Measurements from ENCODE around the gene OR5B2.
A peak's percentile ranks its signal among the peaks of the same experiment; 100 is the strongest.

The OR5B2 gene

GRCh38 chr11:58451585-58451984, 23.7 kb upstream of the OR5B2 start:
- Histone ChIP-seq H2AFZ (ENCODE audit: low read depth, low read length) (no peak overlapping the region), H3K27ac (ENCODE audit: low read length) (no peak overlapping the region), H4K20me1 (ENCODE audit: insufficient read depth, low read length) (no peaks in the 10 kb centered on the region), H3K9ac (ENCODE audit: low read depth, low read length) (no peak overlapping the region), H3K27me3 (ENCODE audit: insufficient read depth, low read length, poor library complexity) (no peaks in the 10 kb centered on the region), H3K4me1 (ENCODE audit: insufficient read depth, low read length) (no peaks in the 10 kb centered on the region), H3K4me2 (ENCODE audit: insufficient read depth, low read length) (no peak overlapping the region), H3K36me3 (ENCODE audit: insufficient read depth, low read length) (no peaks in the 10 kb centered on the region), H3K9me3 (ENCODE audit: insufficient read depth, low read length, severe bottlenecking) (no peaks in the 10 kb centered on the region), H3K79me2 (ENCODE audit: insufficient read depth, low read length) (no peaks in the 10 kb centered on the region), H3K4me3 (ENCODE audit: low read depth in 1 of 2, low read length in 2 of 2) (no peak overlapping the region)
- TF ChIP-seq EZH2 (IDR thresholded peaks at IDR 0.05; ENCODE audit: borderline replicate concordance, low read depth, low read length, severe bottlenecking) (no peak), CTCF (IDR thresholded peaks at IDR 0.05; ENCODE audit: borderline replicate concordance, extremely low read depth, low read length, poor library complexity, severe bottlenecking) (no peak)
- ATAC-seq (ENCODE audit: insufficient read depth, low read depth) = peak; percentile 75
- peak; percentile 18 for DNase-seq

- Histone ChIP-seq H3K36me3 (ENCODE audit: insufficient read depth, low read length) (no peaks in the 10 kb centered on the region), H3K9me3 (ENCODE audit: insufficient read depth, low read length, severe bottlenecking) (no peaks in the 10 kb centered on the region), H3K4me2 (ENCODE audit: insufficient read depth, low read length) (no peak overlapping the region), H3K4me3 (ENCODE audit: low read depth in 1 of 2, low read length in 2 of 2) (no peak overlapping the region), H4K20me1 (ENCODE audit: insufficient read depth, low read length) (no peaks in the 10 kb centered on the region), H3K4me1 (ENCODE audit: insufficient read depth, low read length) (no peaks in the 10 kb centered on the region), H3K27ac (ENCODE audit: low read length) (no peak overlapping the region), H3K79me2 (ENCODE audit: insufficient read depth, low read length) (no peaks in the 10 kb centered on the region), H2AFZ (ENCODE audit: low read depth, low read length) (no peak overlapping the region), H3K27me3 (ENCODE audit: insufficient read depth, low read length, poor library complexity) (no peaks in the 10 kb centered on the region), H3K9ac (ENCODE audit: low read depth, low read length) (no peak overlapping the region)
- TF ChIP-seq EZH2 (IDR thresholded peaks at IDR 0.05; ENCODE audit: borderline replicate concordance, low read depth, low read length, severe bottlenecking) (no peak), CTCF (IDR thresholded peaks at IDR 0.05; ENCODE audit: borderline replicate concordance, extremely low read depth, low read length, poor library complexity, severe bottlenecking) (no peak)
- no peak for ATAC-seq (ENCODE audit: insufficient read depth, low read depth)
- no peak for DNase-seq
Observed at GRCh38 chr11:58446294-58446693, 18.4 kb upstream of the OR5B2 start.

GRCh38 chr11:58444300-58444699, 16.4 kb upstream of the OR5B2 start:
- Histone ChIP-seq H3K4me3 (ENCODE audit: low read depth in 1 of 2, low read length in 2 of 2) (no peak overlapping the region), H3K4me1 (ENCODE audit: insufficient read depth, low read length) (no peaks in the 10 kb centered on the region), H3K27ac (ENCODE audit: low read length) (no peak overlapping the region), H3K79me2 (ENCODE audit: insufficient read depth, low read length) (no peaks in the 10 kb centered on the region), H3K9me3 (ENCODE audit: insufficient read depth, low read length, severe bottlenecking) (no peaks in the 10 kb centered on the region), H3K9ac (ENCODE audit: low read depth, low read length) (no peak overlapping the region), H4K20me1 (ENCODE audit: insufficient read depth, low read length) (no peaks in the 10 kb centered on the region), H2AFZ (ENCODE audit: low read depth, low read length) (no peak overlapping the region), H3K27me3 (ENCODE audit: insufficient read depth, low read length, poor library complexity) (no peaks in the 10 kb centered on the region), H3K36me3 (ENCODE audit: insufficient read depth, low read length) (no peaks in the 10 kb centered on the region), H3K4me2 (ENCODE audit: insufficient read depth, low read length) (no peak overlapping the region)
- TF ChIP-seq EZH2 (IDR thresholded peaks at IDR 0.05; ENCODE audit: borderline replicate concordance, low read depth, low read length, severe bottlenecking) (no peak), CTCF (IDR thresholded peaks at IDR 0.05; ENCODE audit: borderline replicate concordance, extremely low read depth, low read length, poor library complexity, severe bottlenecking) (no peak)
- no peak for ATAC-seq (ENCODE audit: insufficient read depth, low read depth)
- DNase-seq = no peak

GRCh38 chr11:58442136-58442535, 14.2 kb upstream of the OR5B2 start, which contains the start of gene OR5B12:
TSS of gene OR5B12 (minus strand) at chr11:58442236. CDS start at chr11:58440151, 2,085 bp downstream.
- H3K36me3 ChIP-seq (ENCODE audit: insufficient read depth, low read length) = no peaks in the 10 kb centered on the region
- no peaks in the 10 kb centered on the region for H3K79me2 ChIP-seq (ENCODE audit: insufficient read depth, low read length)
- H3K4me1 ChIP-seq (ENCODE audit: insufficient read depth, low read length) = no peaks in the 10 kb centered on the region
- H3K27me3 ChIP-seq (ENCODE audit: insufficient read depth, low read length, poor library complexity) = no peaks in the 10 kb centered on the region
- no peak within 1 kb of the TSS for H2AFZ ChIP-seq (ENCODE audit: low read depth, low read length)
- H3K4me2 ChIP-seq (ENCODE audit: insufficient read depth, low read length) = no peak within 1 kb of the TSS
- H4K20me1 ChIP-seq (ENCODE audit: insufficient read depth, low read length) = no peaks in the 10 kb centered on the region
- no peaks in the 10 kb centered on the region for H3K9me3 ChIP-seq (ENCODE audit: insufficient read depth, low read length, severe bottlenecking)
- no peak within 1 kb of the TSS for H3K9ac ChIP-seq (ENCODE audit: low read depth, low read length)
- no peak for ATAC-seq (ENCODE audit: insufficient read depth, low read depth)
- no peak within 1 kb of the TSS for H3K4me3 ChIP-seq (ENCODE audit: low read depth in 1 of 2, low read length in 2 of 2)
- DNase-seq = no peak
- no peak for TF ChIP-seq EZH2 (IDR thresholded peaks at IDR 0.05; ENCODE audit: borderline replicate concordance, low read depth, low read length, severe bottlenecking)
- TF ChIP-seq CTCF (IDR thresholded peaks at IDR 0.05; ENCODE audit: borderline replicate concordance, extremely low read depth, low read length, poor library complexity, severe bottlenecking) = no peak
- no peak within 1 kb of the TSS for H3K27ac ChIP-seq (ENCODE audit: low read length)
